HG03439 (cell line): ENCODE results near the gene MAP6.

ENCODE experiments used
- ATAC-seq: cut with Tn5 transposase; IDR thresholded peaks from one replicate; pipeline ENCODE4 v1.9.1; 2021; ENCODE audit warnings: mild to moderate bottlenecking, moderate library complexity; ENCODE audit not compliant: unreplicated experiment

The MAP6 gene

GRCh38 chr11:75632450-75632849 lies 36.4 kb downstream of the MAP6 start:
- ATAC-seq, result no peak

GRCh38 chr11:75631086-75631730 lies 37.6 kb downstream of the MAP6 start:
- ATAC-seq, result no peak

- no peak for ATAC-seq
Observed at GRCh38 chr11:75627906-75628668, 40.8 kb downstream of the MAP6 start.

GRCh38 chr11:75626889-75627529 lies 41.8 kb downstream of the MAP6 start:
- ATAC-seq, result no peak

GRCh38 chr11:75625991-75626888 lies 42.6 kb downstream of the MAP6 start:
- no peak for ATAC-seq

GRCh38 chr11:75625021-75625420 lies 43.8 kb downstream of the MAP6 start:
- ATAC-seq, result no peak

GRCh38 chr11:75616281-75616680 lies 52.6 kb downstream of the MAP6 start:
- ATAC-seq, result no peak

- ATAC-seq, result no peak
Observed at GRCh38 chr11:75615751-75616150, 53.1 kb downstream of the MAP6 start.

- ATAC-seq, result no peak
Observed at GRCh38 chr11:75611823-75612222, 57.0 kb downstream of the MAP6 start.

- ATAC-seq, result no peak
Observed at GRCh38 chr11:75606099-75606498, 62.7 kb downstream of the MAP6 start.

- ATAC-seq, result no peak
Observed at GRCh38 chr11:75603791-75604736, 64.8 kb downstream of the MAP6 start.

GRCh38 chr11:75602951-75603350 lies 65.9 kb downstream of the MAP6 start:
- ATAC-seq, result no peak

- ATAC-seq, result no peak
Observed at GRCh38 chr11:75601494-75601893, 67.3 kb downstream of the MAP6 start.

GRCh38 chr11:75600356-75600755 lies 68.5 kb downstream of the MAP6 start:
- ATAC-seq, result no peak

GRCh38 chr11:75598900-75599299 lies 69.9 kb downstream of the MAP6 start:
- no peak for ATAC-seq

- ATAC-seq, result no peak
Observed at GRCh38 chr11:75598264-75598663, 70.6 kb downstream of the MAP6 start.

GRCh38 chr11:75597636-75598035 lies 71.2 kb downstream of the MAP6 start:
- ATAC-seq, result no peak

GRCh38 chr11:75596914-75597313 lies 71.9 kb downstream of the MAP6 start:
- no peak for ATAC-seq

- ATAC-seq, result no peak
Observed at GRCh38 chr11:75595429-75595828, 73.4 kb downstream of the MAP6 start.

- no peak for ATAC-seq
Observed at GRCh38 chr11:75594211-75594610, 74.6 kb downstream of the MAP6 start.
